ENCODE data around the gene WAC.
"Not testable (repeated sequence)": the region's sequence is repeated elsewhere in the genome, so short reads cannot be mapped to it uniquely, and the experiment has no call there.

Gene WAC

DNA sequence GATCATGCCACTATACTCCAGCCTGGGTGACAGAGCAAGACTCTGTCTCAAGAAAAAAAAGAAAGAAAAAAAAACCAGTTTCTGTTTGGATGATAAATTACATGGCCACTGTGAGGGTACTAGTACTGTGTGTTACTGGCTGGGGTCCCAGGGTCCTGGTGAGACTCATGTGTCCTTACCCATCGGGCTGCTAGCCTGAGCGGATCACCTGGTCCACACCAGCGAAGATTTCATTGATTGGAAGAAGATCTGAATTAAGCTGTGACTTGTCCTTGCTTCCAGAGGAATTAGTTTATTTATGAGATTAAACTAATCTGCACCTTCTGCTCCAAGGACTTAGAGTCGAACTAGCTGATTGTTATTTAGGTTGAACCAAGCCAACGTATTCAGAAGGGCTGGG, 104.4 kb downstream of the WAC start:
- CTCF ChIA-PET = interaction anchor here (0.5 to 2.4 kb wide), 3 partner anchors 9 to 418 kb away, joined by 4 to 9 read pairs (median 5); no protein-coding TSS in a partner anchor
- TF ChIP-seq HDGF (IDR thresholded peaks at IDR 0.05; ENCODE audit: borderline replicate concordance) (no peak), SUZ12 (IDR thresholded peaks at IDR 0.05) (no peak), BHLHE40 (IDR thresholded peaks at IDR 0.05; ENCODE audit: borderline replicate concordance) (no peak)
- POLR2A ChIA-PET = interaction anchor here (0.9 kb wide), 1 partner anchor 31 kb away, joined by 3 read pairs; no protein-coding TSS in a partner anchor
- no peak for DNase-seq (ENCODE audit: extremely low spot score)

GRCh38 chr10:28638392-28638791, 105.5 kb downstream of the WAC start:
- ChIA-PET CTCF (interaction anchor here (2.4 kb wide), 1 partner anchor 10 kb away, joined by 9 read pairs; no protein-coding TSS in a partner anchor), POLR2A (no interaction called here)
- no peak for DNase-seq (ENCODE audit: extremely low spot score)
- TF ChIP-seq HDGF (IDR thresholded peaks at IDR 0.05; ENCODE audit: borderline replicate concordance) (no peak), LEF1 (IDR thresholded peaks at IDR 0.05; ENCODE audit: borderline replicate concordance) (no peak), FOXM1 (IDR thresholded peaks at IDR 0.05; ENCODE audit: borderline replicate concordance) (no peak), ARNT (IDR thresholded peaks at IDR 0.05) (no peak), PKNOX1 (IDR thresholded peaks at IDR 0.05) (no peak), FOXA1 (IDR thresholded peaks at IDR 0.05) (no peak), NFRKB (IDR thresholded peaks at IDR 0.05) (no peak), BHLHE40 (IDR thresholded peaks at IDR 0.05; ENCODE audit: borderline replicate concordance) (no peak), ELF4 (IDR thresholded peaks at IDR 0.05) (no peak), SUZ12 (IDR thresholded peaks at IDR 0.05) (no peak), ZNF384 (IDR thresholded peaks at IDR 0.05) (no peak), FOXK2 (IDR thresholded peaks at IDR 0.05) (no peak), CTBP1 (IDR thresholded peaks at IDR 0.05; ENCODE audit: borderline replicate concordance) (no peak), TARDBP (IDR thresholded peaks at IDR 0.05) (no peak), SP1 (IDR thresholded peaks at IDR 0.05) (no peak), L3MBTL2 (conservative IDR thresholded peaks at IDR 0.05) (no peak)

DNA sequence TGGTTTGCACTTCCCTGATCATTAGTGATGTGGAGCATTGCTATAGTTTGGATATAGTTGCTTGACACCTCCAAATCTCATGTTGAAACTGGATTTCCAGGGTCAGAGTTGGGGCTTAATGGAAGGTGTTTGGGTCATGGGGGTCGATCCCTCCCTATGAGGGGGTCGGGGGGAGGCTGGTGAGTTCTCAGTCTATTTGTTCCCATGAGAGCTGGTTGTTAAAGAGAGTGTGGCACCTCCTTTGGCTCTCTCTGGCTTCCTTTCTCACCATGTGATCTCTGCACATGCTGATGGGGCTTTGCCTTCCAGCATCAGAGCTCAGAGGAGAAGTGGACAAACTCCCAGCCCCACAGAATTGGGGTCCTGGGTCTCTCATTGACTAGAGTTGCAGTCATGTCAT, 107.6 kb downstream of the WAC start:
- DNase-seq (ENCODE audit: extremely low spot score) = no peak
- ChIA-PET CTCF (interaction anchor here (1.3 kb wide), 1 partner anchor 12 kb away, joined by 4 read pairs; no protein-coding TSS in a partner anchor), POLR2A (no interaction called here)
- TF ChIP-seq CTBP1 (IDR thresholded peaks at IDR 0.05; ENCODE audit: borderline replicate concordance) (no peak), ZNF384 (IDR thresholded peaks at IDR 0.05) (no peak), PKNOX1 (IDR thresholded peaks at IDR 0.05) (no peak), ARNT (IDR thresholded peaks at IDR 0.05) (no peak), TARDBP (IDR thresholded peaks at IDR 0.05) (no peak), SUZ12 (IDR thresholded peaks at IDR 0.05) (no peak)

GRCh38 chr10:28644647-28645046, 111.7 kb downstream of the WAC start:
- ChIA-PET POLR2A (no interaction called here), CTCF (no interaction called here)
- TF ChIP-seq HDGF (IDR thresholded peaks at IDR 0.05; ENCODE audit: borderline replicate concordance) = no peak
- TF ChIP-seq FOXA1 (IDR thresholded peaks at IDR 0.05) = no peak
- no peak for TF ChIP-seq SUZ12 (IDR thresholded peaks at IDR 0.05)
- DNase-seq (ENCODE audit: extremely low spot score) = no peak

- TF ChIP-seq HDGF (IDR thresholded peaks at IDR 0.05; ENCODE audit: borderline replicate concordance) (no peak), SP1 (IDR thresholded peaks at IDR 0.05) (no peak), ZNF384 (IDR thresholded peaks at IDR 0.05) (no peak), NFRKB (IDR thresholded peaks at IDR 0.05) (no peak), BHLHE40 (IDR thresholded peaks at IDR 0.05; ENCODE audit: borderline replicate concordance) (no peak), ARNT (IDR thresholded peaks at IDR 0.05) (no peak), FOXA1 (IDR thresholded peaks at IDR 0.05) (no peak), CTBP1 (IDR thresholded peaks at IDR 0.05; ENCODE audit: borderline replicate concordance) (no peak), L3MBTL2 (conservative IDR thresholded peaks at IDR 0.05) (no peak), ELF4 (IDR thresholded peaks at IDR 0.05) (no peak), FOXK2 (IDR thresholded peaks at IDR 0.05) (no peak)
- no peak for DNase-seq (ENCODE audit: extremely low spot score)
- CTCF ChIA-PET = interaction anchor here (1.0 kb wide), 1 partner anchor 10 kb away, joined by 3 read pairs; no protein-coding TSS in a partner anchor
- POLR2A ChIA-PET = no interaction called here
Measured at GRCh38 chr10:28652106-28652505, 119.2 kb downstream of the WAC start.

DNA sequence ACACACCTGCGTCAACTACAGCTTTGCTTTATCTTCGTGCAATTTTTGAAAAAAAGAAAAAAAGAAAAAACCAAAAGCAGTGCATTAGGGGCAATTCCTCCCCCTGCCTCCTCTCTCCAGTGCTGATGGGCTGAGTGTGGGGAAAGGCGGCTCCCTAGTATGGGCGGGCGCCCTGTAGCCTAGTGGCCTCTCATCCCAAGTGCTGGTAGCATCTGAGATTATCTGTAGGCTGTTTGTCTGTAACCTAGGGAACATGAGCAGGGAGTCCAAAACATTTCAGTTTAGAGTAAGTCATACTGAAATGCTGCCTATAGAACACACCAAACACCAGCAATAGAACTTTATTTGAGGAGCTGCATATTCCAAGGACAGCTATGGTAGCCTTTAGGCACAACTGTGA, 119.8 kb downstream of the WAC start:
- ChIA-PET CTCF (interaction anchor here (1.0 to 1.1 kb wide), 2 partner anchors 11 to 14 kb away, joined by 3 read pairs; no protein-coding TSS in a partner anchor), POLR2A (no interaction called here)
- no peak for TF ChIP-seq HDGF (IDR thresholded peaks at IDR 0.05; ENCODE audit: borderline replicate concordance)
- TF ChIP-seq FOXK2 (IDR thresholded peaks at IDR 0.05) = no peak
- no peak for TF ChIP-seq FOXM1 (IDR thresholded peaks at IDR 0.05; ENCODE audit: borderline replicate concordance)
- TF ChIP-seq BHLHE40 (IDR thresholded peaks at IDR 0.05; ENCODE audit: borderline replicate concordance) = no peak
- TF ChIP-seq PKNOX1 (IDR thresholded peaks at IDR 0.05) = no peak
- no peak for TF ChIP-seq SUZ12 (IDR thresholded peaks at IDR 0.05)
- TF ChIP-seq ZNF384 (IDR thresholded peaks at IDR 0.05) = no peak
- TF ChIP-seq ARNT (IDR thresholded peaks at IDR 0.05) = no peak
- TF ChIP-seq ELF4 (IDR thresholded peaks at IDR 0.05) = no peak
- TF ChIP-seq L3MBTL2 (conservative IDR thresholded peaks at IDR 0.05) = no peak
- TF ChIP-seq NFRKB (IDR thresholded peaks at IDR 0.05) = no peak
- no peak for TF ChIP-seq FOXA1 (IDR thresholded peaks at IDR 0.05)
- no peak for TF ChIP-seq LEF1 (IDR thresholded peaks at IDR 0.05; ENCODE audit: borderline replicate concordance)
- no peak for DNase-seq (ENCODE audit: extremely low spot score)

- CTCF ChIA-PET; DNase-seq (ENCODE audit: extremely low spot score); POLR2A ChIA-PET: not testable (repeated sequence)
Measured at GRCh38 chr10:28658824-28659223, 125.9 kb downstream of the WAC start.
